A549 (cell line): ENCODE results near the gene GBP7.

Experiments
- BHLHE40 ChIP-seq: IDR thresholded peaks from 2 replicates; pipeline ENCODE4 v1.6.1; 2012; ENCODE audit warnings: low read depth, low read length, inconsistent platforms
- CTCF ChIP-seq: fragments of >200 bp; sonication (Bioruptor Twin); formaldehyde crosslinking; IDR thresholded peaks from 3 replicates; pipeline ENCODE4 v1.5.1; 2016
- RAD21 ChIP-seq, 2 experiments: fragments of >200 bp in 1 of 2; sonication (Bioruptor Twin) in 1 of 2; formaldehyde crosslinking in 1 of 2; IDR thresholded peaks in 1 of 2; conservative IDR thresholded peaks in 1 of 2; 2 replicates in 1 of 2; 3 replicates in 1 of 2; pipeline ENCODE4 v1.6.1; 2012 to 2018; ENCODE audit warnings: inconsistent platforms in 1 of 2
- RFX5 ChIP-seq: fragments of 450-650 bp; IDR thresholded peaks from 2 replicates; pipeline ENCODE4 v1.7.1; 2014; ENCODE audit warnings: antibody characterized with exemption, mild to moderate bottlenecking, moderate library complexity

- TF ChIP-seq BHLHE40 = no peak
- TF ChIP-seq RAD21 (conservative IDR thresholded peaks at IDR 0.05 in 1 of 2, IDR thresholded peaks at IDR 0.05 in 1 of 2) = no peak
- TF ChIP-seq CTCF = no peak
- TF ChIP-seq RFX5 = no peak
Observed at GRCh38 chr1:89104687-89105086, 71.1 kb downstream of the GBP7 start.
